Tibial nerve (tissue), 4 donors: ENCODE results near the gene TFIP11. TPM values are rescaled to one million over a fixed set of nuclear protein-coding genes. Genes with fewer than 3 reads are reported as not detected.

Experiments used
- DNase-seq, 2 donors: peaks; one replicate each; pipeline ENCODE4 v3.0.0-alpha.2; 2019; ENCODE audit warnings: low spot score in 2 of 2
- H3K27ac ChIP-seq, 4 donors: fragments of 200-600 bp; sonication (generic) in 3 of 4; one replicate each; pipeline ENCODE4 v1.5.1; 2017 to 2019; ENCODE audit warnings: mild to moderate bottlenecking in 1 of 4
- H3K27me3 ChIP-seq, 2 donors: fragments of 200-600 bp; sonication (generic) in 1 of 2; one replicate each; pipeline versions ENCODE4 v1.5.1 to v1.6.0; 2017 to 2019
- H3K36me3 ChIP-seq, 3 donors: fragments of 200-600 bp; sonication (generic); one replicate each; pipeline ENCODE4 v1.5.1; 2018 to 2019
- H3K4me1 ChIP-seq, 4 donors: fragments of 200-600 bp; sonication (generic) in 3 of 4; one replicate each; pipeline ENCODE4 v1.5.1; 2017 to 2019
- H3K4me3 ChIP-seq, 4 donors: fragments of 200-600 bp; sonication (generic) in 3 of 4; one replicate each; pipeline ENCODE4 v1.5.1; 2017 to 2019; ENCODE audit warnings: mild to moderate bottlenecking in 1 of 4, moderate library complexity in 1 of 4
- H3K9me3 ChIP-seq, 4 donors: fragments of 200-600 bp; sonication (generic) in 3 of 4; one replicate each; pipeline ENCODE4 v1.5.1; 2017 to 2019
- CTCF ChIP-seq, 5 experiments: fragments of 200-600 bp in 3 of 5; fragments of 450-650 bp in 2 of 5; sonication (generic) in 3 of 5; IDR thresholded peaks; one replicate each; pipeline ENCODE4 v1.5.1; 2016 to 2019; ENCODE audit warnings: antibody characterized with exemption in 5 of 5, mild to moderate bottlenecking in 3 of 5, moderate library complexity in 2 of 5
- EP300 ChIP-seq, 2 donors: sonication (generic); formaldehyde crosslinking; IDR thresholded peaks; one replicate each; pipeline ENCODE4 v1.6.1; 2017; ENCODE audit warnings: antibody characterized with exemption in 2 of 2, mild to moderate bottlenecking in 1 of 2
- POLR2A ChIP-seq, 2 donors: fragments of 450-650 bp; IDR thresholded peaks; one replicate each; pipeline ENCODE4 v1.6.1; 2017; ENCODE audit warnings: antibody characterized with exemption in 2 of 2, mild to moderate bottlenecking in 2 of 2, moderate library complexity in 2 of 2
- WGBS, 2 donors: methylation state at CpG; one replicate each; pipeline ENCODE4 v1.1.5; 2018; 5-methylcytosine and 5-hydroxymethylcytosine counted together
- total RNA-seq, 4 donors: library from RNA; depleted of rRNA; stranded (reverse); fragments of >200 nt; gene quantifications; one replicate each; pipeline ENCODE4 v1.1.0, GENCODE V29; 2016

Gene TFIP11
- total RNA-seq, 4 donors from 2014 or later, result 15.5 to 23.9 (median 19.3) TPM

GRCh38 chr22:26552466-26552865, 40.2 kb upstream of the TFIP11 start:
- 80 to 86% methylated on average over 10 of the region's 10 CpGs for WGBS, 2 donors
- TF ChIP-seq CTCF (IDR thresholded peaks at IDR 0.05), result no peak
- TF ChIP-seq POLR2A (IDR thresholded peaks at IDR 0.05), result no peak
- TF ChIP-seq EP300 (IDR thresholded peaks at IDR 0.05), result no peak

GRCh38 chr22:26551568-26551967, 39.3 kb upstream of the TFIP11 start:
- TF ChIP-seq POLR2A (IDR thresholded peaks at IDR 0.05) (no peak), CTCF (IDR thresholded peaks at IDR 0.05) (no peak), EP300 (IDR thresholded peaks at IDR 0.05) (no peak)
- H3K36me3 ChIP-seq, result no peaks in the 10 kb centered on the region
- H3K4me1 ChIP-seq, result peaks cover 0 to 22% (median 3%) of the 10 kb centered on the region in 4 donors
- no peak overlapping the region for H3K4me3 ChIP-seq
- H3K9me3 ChIP-seq, result no peaks in the 10 kb centered on the region
- WGBS, 2 donors, result 74 to 87% methylated on average over 2 of the region's 2 CpGs
- no peaks in the 10 kb centered on the region for H3K27me3 ChIP-seq
- no peak for DNase-seq
- peak overlapping the region in 1 of 4 donors; percentile 70 for H3K27ac ChIP-seq

More at GRCh38 chr22:26552466-26552865, 40.2 kb upstream of the TFIP11 start:
- no peaks in the 10 kb centered on the region for H3K9me3 ChIP-seq
- H3K36me3 ChIP-seq, result no peaks in the 10 kb centered on the region
- H3K27ac ChIP-seq, result no peak overlapping the region
- H3K27me3 ChIP-seq, result no peaks in the 10 kb centered on the region
- H3K4me1 ChIP-seq, result peaks cover 0 to 17% (median 3%) of the 10 kb centered on the region in 4 donors
- H3K4me3 ChIP-seq, result no peak overlapping the region
- no peak for DNase-seq

GRCh38 chr22:26550498-26551033, 38.3 kb upstream of the TFIP11 start:
- H3K36me3 ChIP-seq, result no peaks in the 10 kb centered on the region
- TF ChIP-seq EP300 (IDR thresholded peaks at IDR 0.05) (peak in 1 of 2 donors; percentile 30), CTCF (IDR thresholded peaks at IDR 0.05) (no peak)
- peaks cover 0 to 22% (median 3%) of the 10 kb centered on the region in 4 donors for H3K4me1 ChIP-seq
- WGBS, 2 donors, result 24 to 27% methylated on average over 8 of the region's 8 CpGs
- H3K27me3 ChIP-seq, result no peaks in the 10 kb centered on the region
- H3K27ac ChIP-seq, result peak overlapping the region in 3 of 4 donors; percentile 48 to 70 (median 62)
- no peaks in the 10 kb centered on the region for H3K9me3 ChIP-seq
- no peak overlapping the region for H3K4me3 ChIP-seq
- no peak for DNase-seq

- DNase-seq, result no peak
- H3K27ac ChIP-seq, result peak overlapping the region in 3 of 4 donors; percentile 48 to 70 (median 62)
- peaks cover 0 to 22% (median 3%) of the 10 kb centered on the region in 4 donors for H3K4me1 ChIP-seq
- no peaks in the 10 kb centered on the region for H3K36me3 ChIP-seq
- WGBS, 2 donors, result 81 to 83% methylated on average over 4 of the region's 4 CpGs
- H3K27me3 ChIP-seq, result no peaks in the 10 kb centered on the region
- TF ChIP-seq EP300 (IDR thresholded peaks at IDR 0.05), result no peak
- TF ChIP-seq POLR2A (IDR thresholded peaks at IDR 0.05), result no peak
- TF ChIP-seq CTCF (IDR thresholded peaks at IDR 0.05), result no peak
- no peaks in the 10 kb centered on the region for H3K9me3 ChIP-seq
- no peak overlapping the region for H3K4me3 ChIP-seq
These were observed 37.7 kb upstream of the TFIP11 start for GRCh38 chr22:26549902-26550497.

GRCh38 chr22:26548984-26549383, 36.7 kb upstream of the TFIP11 start:
- Histone ChIP-seq H3K4me3 (no peak overlapping the region), H3K27me3 (no peaks in the 10 kb centered on the region), H3K27ac (no peak overlapping the region), H3K36me3 (no peaks in the 10 kb centered on the region), H3K4me1 (peaks cover 0 to 22% (median 3%) of the 10 kb centered on the region in 4 donors), H3K9me3 (no peaks in the 10 kb centered on the region)
- DNase-seq, result no peak
- TF ChIP-seq CTCF (IDR thresholded peaks at IDR 0.05) (no peak), POLR2A (IDR thresholded peaks at IDR 0.05) (no peak), EP300 (IDR thresholded peaks at IDR 0.05) (no peak)
- WGBS, 2 donors, result 73 to 78% methylated on average over 6 of the region's 6 CpGs
